IPS-11a (cell line): Measurements from ENCODE around the gene MTERF1.
"Not testable (repeated sequence)": the region's sequence is repeated elsewhere in the genome, so short reads cannot be mapped to it uniquely, and the experiment has no call there.

Experiments
- H3K4me3 ChIP-seq: one replicate; pipeline ENCODE4 v1.5.1; 2013; ENCODE audit warnings: low read depth, low read length, control low read depth

MTERF1 gene

DNA sequence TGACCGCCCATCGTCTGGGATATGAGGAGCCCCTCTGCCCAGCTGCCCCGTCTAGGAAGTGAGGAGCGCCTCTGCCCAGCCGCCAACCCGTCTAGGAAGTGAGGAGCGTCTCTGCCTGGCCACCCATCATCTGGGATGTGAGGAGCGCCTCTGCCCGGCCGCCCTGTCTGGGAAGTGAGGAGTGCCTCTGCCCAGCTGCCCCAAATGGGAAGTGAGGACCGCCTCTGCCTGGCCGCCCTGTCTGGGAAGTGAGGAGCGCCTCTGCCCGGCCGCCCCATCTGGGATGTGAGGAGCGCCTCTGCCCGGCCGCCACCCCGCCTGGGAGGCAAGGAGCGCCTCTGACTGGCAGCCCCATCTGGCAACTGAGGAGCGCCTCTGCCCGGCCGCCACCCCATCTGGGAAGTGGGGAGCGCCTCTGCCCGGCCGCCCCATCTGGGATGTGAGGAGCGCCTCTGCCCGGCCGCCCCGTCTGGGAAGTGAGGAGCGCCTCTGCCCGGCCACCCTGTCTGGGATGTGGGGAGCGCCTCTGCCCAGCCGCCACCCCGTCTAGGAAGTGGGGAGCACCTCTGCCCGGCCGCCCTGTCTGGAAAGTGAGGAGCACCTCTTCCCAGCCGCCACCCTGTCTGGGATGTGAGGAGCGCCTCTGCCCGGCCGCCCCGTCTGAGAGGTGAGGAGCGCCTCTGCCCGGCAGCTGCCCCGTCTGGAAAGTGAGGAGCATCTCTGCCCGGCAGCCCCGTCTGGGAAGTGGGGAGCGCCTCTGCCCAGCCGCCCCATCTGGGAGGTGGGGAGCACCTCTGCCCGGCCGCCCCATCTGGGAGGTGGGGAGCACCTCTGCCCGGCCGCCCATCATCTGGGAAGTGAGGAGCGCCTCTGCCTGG lies 7.1 kb upstream of the MTERF1 start:
- not testable (repeated sequence) for H3K4me3 ChIP-seq

DNA sequence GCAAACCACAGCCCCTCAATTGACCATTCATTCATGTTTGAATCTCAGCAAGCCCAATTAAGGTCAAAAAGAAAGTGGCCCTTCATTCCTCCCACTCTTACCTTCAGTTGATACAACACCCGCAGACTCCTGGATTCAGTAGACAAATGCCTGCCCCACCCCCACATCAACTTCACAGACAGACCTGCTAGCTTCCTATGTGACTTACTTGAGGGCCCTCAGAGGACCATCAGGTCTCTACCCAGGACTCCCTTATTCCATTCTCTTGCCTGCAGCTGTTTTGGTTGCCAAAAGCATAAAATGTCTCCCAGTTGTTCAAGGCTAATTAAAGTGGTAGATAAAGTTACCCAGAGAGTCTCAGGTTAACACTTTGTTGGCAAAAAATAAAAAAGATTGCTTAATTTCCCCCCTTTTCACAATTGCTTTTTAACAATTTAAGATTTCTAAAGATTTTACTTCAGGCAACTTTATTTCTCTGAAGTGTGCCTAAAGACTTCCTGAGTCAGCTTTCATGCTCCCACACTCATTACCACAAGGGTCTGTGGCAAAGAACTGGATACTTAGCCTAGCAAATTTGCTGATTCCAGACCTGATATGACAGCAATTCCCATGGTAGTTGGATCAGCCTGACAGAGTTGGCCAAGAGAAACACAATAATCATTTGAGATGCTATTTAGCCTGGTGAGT lies 3.3 kb upstream of the MTERF1 start:
- H3K4me3 ChIP-seq = no peak overlapping the region

DNA sequence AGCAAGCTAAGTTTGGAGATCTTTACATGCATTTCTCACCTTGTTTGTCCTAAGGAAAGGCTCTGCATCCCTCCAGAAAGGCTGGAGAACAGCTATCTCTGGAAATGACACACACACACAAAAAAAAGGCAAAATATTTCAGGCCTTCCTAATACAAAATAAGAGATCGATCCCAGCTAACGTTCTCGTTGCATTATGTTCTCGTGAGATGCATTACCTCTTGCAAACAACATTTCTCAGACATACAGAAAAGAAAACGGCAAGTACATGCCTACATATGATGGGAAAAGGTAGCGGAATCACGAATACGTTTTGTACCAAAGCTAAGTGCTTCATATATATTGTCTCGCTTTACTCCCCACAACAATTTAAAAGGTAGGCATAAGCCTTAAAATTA lies 488 bp downstream of the MTERF1 start:
- peak overlapping the region; percentile 76 for H3K4me3 ChIP-seq

DNA sequence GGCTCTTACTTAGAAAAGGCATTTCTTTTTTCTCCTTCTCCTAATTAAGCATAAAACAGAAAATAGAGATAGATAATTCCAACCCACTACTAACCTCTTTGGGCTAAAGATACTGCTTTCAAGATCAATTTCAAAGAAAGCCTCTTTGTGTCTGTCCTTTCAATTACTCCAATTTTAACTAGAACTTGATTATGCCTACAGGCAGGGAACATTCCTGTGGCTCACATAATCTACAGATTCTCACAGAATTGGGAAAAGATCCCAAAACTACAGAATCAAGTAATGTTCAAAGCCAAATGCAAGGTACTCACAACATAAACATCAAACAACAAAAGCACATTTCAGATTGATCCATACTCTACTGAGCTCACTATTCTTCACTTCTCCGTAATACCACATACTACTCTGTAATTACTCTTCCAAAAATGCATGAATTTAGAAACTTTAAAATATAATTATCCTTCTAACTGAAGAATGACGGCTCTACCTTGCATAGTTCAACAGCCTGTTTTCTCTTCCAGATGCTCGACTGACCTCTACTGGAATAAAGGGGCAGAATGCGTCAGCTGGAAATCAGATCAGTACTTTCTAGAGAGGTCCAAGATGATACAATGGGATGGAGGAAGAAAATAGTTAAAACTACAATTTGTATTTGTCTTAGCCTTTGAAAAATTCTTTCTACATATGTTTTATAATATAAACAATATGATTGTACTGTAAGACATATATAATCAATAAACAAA lies 3.9 kb downstream of the MTERF1 start:
- H3K4me3 ChIP-seq = no peak overlapping the region

DNA sequence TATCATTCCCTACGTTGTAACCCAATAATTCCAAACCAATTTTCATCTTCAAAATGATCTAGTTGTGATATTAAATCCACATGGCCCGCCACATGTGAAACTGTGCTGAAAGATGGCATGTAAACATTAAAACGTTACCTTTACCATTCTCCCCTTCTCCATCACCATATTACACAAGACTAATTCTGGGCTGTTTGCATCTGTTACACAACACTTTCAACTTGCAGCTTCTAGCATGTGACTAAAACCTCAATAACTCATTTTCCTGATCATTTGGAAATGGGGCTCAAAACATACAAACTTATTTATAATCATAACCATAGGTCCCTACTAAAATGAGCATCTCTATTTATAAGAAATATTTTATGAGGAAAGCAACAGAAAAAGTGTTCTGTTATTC lies 4.7 kb downstream of the MTERF1 start:
- H3K4me3 ChIP-seq = no peak overlapping the region

DNA sequence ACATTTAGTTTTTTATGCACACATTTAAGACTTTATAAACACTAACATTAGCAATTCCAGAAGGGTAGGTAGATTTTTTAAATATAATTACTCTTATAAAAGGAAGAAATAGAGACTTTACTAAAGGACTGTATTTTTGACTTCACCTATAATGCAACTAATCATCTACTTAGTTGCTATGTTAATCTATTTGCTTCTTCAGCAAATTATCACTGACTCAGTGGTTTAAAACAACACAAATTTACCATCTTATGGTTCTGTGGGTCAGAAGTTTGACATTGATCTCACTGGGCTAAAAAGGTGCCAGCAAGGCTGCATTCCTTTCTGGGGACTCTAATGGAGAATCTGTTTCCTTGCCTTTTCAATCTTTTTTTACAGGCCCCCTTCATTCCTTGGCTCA lies 7.6 kb downstream of the MTERF1 start:
- H3K4me3 ChIP-seq = no peak overlapping the region

DNA sequence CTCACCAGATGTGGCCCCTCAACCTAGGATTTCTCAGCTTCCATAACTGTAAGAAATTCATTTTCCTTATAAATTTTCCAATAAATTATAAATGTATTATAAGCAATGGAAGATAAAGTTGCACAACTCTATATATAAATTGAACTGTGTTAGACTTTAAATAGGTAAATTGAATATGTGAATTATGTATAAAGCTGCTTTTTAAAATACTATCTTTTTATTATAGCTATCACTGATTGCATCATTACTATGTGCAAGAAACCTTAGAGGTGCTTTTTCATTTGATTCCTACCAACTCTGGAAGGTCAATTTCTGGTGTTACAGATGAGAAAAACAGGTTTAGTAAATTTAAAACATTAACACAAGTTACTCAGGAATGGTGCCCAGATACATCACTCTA lies 8.4 kb downstream of the MTERF1 start:
- H3K4me3 ChIP-seq = no peak overlapping the region

DNA sequence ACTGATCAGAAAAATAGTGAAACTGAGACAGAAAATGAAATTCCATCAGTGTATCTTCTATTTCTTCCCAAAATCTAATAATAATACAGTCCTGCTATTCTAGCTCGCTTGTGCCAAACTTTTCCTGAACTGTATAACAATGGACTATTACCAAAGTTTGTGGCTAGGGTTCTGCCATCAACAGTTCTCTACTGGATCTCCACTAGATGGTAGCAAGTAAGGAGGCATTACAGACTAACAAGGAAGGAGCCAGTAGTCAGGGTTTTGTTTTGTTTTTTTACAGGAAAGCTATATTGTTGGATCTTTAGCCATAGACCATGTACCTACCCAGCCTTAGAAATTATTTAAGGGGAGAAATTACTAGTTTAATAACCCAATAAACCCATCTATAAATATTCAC lies 10.8 kb downstream of the MTERF1 start:
- H3K4me3 ChIP-seq = no peak overlapping the region

DNA sequence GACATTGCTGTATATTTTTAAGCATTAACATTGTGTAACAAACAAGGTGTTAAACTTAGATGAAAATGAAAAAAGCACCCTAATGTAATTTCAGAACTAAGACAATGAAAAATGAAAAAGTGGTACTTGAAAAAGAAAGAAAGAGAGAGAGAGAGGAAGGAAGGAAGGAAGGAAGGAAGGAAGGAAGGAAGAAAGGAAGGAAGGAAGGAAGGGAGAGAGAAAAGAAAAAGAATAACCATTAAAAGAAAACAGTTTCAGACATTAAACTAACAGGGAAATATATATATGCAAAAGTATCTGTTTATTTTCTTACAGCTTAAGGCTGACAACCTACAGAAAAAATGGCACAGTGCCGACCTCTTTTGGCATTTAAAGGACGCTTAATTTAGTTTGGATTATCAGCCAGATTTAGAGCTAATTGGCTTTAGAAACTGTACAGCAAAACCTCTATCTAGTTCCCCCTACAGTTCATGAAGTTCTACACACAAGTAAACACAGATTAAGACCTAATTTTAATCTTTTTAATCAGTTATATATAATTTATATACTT lies 13.8 kb downstream of the MTERF1 start:
- H3K4me3 ChIP-seq = no peak overlapping the region

DNA sequence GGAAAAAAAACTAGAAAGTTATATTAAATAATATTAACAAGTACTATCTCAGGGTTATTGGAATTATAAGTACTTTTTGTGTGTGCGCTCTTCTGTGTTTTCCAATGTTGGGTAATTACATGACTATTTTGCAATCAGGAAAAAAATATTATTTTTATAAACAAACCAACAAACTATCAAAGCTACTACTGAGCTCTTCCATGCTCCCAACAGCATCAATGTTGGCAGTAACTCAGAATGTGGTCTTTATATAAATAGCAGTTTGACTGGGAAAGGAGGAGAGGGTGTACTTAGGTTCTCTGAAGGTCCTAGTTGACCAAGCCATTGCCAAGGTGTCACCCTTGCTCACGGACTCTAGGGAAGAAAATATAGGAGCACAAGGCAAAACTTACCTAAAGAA lies 15.0 kb downstream of the MTERF1 start:
- H3K4me3 ChIP-seq = no peak overlapping the region

DNA sequence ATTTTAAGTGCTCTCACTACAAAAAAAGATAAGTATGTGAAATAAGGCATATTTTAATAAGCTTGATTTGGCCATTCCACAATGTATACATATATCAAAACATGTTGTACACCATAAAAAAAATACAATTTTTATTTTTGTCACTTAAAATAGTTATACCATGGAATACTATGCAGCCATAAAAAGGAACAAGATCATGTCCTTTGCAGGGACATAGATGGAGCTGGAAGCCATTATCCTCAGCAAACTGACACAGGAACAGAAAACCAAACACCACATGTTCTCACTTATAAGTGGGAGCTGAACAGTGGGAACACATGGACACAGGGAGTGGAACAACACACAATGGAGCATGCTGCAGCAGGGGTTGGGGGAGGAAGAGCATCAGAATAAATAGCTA lies 15.9 kb downstream of the MTERF1 start:
- H3K4me3 ChIP-seq = not testable (repeated sequence)

DNA sequence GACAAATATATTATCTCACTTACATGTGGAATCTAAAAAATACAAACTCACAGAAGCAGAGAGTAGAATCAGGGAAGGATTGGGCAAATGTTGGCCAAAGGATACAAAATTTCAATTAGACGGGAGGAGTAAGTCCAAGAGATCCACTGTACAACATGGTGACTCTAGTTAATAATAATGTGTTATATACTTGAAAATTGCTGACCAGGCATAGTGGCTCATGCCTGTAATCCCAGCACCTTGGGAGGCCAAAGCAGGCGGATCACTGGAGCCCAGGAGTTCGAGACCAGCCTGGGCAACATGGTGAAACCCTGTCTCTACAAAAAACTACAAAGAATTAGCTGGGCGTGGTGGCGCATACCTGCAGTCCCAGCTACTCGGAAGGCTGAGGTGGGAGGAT lies 16.4 kb downstream of the MTERF1 start:
- H3K4me3 ChIP-seq = no peak overlapping the region

DNA sequence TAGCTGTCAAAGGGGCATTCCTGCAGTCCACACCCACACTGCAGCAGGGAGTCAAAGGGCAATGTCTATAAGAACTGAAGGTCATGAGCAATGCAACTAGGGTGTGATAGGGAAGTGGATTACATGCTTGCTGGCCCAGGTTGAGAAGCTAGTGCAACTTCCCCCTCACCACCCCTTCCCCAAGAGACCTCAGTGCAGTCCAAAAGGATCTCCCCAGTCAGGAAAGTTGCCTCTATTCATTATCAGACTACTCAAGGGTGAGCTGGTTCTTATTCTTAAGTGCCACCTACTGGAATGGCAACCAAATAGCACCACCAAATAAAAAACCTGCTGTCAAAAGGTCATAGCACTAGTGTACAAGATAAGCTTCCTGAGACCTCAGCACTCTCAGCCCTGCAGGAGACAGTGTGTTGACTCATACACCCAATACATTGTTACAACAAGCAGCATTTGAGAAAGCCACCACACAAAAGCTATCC lies 28.2 kb downstream of the MTERF1 start:
- no peak overlapping the region for H3K4me3 ChIP-seq

DNA sequence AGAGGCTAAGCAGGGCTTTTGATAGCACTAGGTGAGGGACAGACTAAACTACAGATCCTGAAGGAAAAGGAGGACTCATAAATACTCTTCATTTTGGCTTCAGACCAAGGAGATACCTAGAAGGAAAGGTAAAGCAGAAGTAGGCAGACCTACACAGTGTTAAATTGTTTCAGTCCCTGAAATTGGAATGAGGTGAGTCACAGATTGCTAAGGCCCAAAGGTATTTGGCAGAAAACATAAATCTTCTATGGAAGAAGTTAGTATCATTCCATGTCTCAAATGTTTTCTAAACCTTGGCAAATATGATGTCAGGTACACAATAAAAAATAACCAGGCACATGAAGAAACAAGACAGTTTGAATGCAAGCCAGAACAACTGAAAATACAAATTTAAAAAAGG lies 30.0 kb downstream of the MTERF1 start:
- H3K4me3 ChIP-seq = no peak overlapping the region

DNA sequence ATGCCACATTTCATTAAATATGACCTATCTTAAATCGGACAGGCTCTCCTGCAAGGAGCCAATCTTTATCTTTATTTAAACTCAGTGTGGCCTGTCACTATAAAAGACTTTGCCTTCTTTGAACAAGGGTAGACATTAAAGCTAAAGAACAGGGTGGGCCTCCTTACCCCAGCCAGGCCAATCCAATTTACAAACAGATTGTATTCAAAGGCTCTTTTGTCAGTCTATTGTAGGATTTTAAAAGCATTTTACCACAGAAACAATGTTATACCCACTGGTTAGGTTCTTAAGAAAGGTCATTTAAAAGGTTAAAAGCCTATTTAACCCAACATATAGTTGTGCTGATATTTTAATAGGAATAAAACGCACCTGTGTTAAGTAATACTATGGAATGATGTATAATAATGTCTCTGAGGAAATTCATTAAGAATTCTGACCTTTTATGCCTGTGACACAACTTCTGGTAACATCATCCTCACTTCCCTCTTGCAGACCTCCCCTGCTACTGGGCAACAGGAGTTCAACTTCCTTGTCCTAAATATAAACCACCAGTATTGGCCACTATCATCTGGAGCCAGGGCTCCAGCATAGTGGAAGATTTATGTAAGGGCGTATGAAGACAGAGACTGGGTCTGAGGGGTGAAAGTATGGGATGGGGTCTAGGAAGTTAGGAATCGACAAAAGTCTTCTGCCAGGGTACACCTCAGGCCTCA lies 32.5 kb downstream of the MTERF1 start:
- no peak overlapping the region for H3K4me3 ChIP-seq

DNA sequence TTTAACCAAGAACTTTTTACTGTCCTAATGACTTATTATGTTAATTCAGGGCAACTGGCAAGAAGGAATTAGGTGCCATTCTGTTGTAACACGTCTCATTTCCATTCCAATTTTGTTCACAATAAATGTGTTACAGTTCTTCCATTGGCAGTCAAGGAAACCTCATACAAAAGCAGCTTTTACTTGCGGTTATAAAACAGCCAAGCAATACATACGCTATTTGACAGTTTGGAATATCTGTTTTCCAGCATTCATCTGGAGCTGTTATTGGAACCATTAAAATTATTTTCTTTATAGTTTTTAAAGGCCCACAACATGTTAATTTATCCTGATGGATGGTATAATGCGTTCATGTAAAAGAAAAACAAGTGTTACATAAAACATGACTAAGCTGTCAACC lies 33.3 kb downstream of the MTERF1 start:
- no peak overlapping the region for H3K4me3 ChIP-seq

DNA sequence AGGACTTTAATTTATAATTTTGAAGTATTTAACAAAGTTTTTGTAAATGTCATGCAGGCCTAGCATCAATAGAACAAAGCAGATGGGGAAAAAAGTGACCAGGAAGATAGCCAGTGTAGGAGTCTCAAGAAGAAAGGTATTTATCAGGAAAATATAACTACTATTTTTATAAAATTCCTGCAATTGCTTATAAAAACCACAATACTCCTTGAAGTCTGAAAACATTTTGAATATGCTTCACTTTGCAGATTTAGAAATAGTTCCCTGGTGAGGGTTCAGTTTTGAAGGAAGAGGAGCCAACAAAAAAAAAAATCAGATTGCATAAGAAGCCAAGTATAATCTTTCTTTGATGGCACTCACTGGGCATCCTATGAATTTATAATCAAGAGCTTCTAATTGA lies 34.1 kb downstream of the MTERF1 start:
- no peak overlapping the region for H3K4me3 ChIP-seq

DNA sequence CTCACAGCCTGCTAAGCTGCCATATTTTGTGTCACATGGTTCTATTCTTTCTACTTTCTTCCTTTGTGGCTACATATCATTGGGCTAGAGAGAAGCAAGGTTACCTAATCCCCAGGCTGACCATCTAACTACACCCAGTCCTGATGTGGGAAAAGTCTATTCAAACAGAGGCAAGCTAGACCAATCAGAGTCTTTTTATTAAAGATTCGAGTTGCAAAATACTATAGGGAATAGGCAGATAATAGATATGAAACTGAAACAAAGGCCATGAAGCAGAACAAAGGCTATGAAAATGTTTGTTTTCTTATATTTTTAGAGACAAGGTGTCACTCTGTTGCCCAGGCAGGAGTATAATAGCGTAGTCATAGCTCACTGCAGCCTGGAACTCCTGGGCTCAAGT lies 36.7 kb downstream of the MTERF1 start:
- H3K4me3 ChIP-seq = no peak overlapping the region

DNA sequence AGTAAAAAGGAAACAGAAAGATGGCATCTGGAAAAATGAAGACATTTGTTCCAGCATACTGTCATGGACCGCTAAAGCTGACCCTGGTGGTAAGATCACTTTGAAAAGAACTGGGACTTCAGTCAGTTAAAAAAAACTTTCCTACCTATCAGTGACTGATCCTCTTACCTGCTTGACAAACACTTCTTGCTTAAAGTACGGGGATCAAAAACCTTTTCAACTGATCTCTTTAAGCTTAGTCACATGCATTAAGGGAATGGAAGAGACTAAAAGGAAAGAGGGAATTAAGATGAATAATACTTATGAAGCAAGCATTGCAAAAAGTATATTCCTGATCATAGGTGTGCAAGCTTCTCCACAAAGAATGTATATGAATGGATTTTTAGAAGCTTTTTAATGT lies 42.1 kb downstream of the MTERF1 start:
- H3K4me3 ChIP-seq = no peak overlapping the region

DNA sequence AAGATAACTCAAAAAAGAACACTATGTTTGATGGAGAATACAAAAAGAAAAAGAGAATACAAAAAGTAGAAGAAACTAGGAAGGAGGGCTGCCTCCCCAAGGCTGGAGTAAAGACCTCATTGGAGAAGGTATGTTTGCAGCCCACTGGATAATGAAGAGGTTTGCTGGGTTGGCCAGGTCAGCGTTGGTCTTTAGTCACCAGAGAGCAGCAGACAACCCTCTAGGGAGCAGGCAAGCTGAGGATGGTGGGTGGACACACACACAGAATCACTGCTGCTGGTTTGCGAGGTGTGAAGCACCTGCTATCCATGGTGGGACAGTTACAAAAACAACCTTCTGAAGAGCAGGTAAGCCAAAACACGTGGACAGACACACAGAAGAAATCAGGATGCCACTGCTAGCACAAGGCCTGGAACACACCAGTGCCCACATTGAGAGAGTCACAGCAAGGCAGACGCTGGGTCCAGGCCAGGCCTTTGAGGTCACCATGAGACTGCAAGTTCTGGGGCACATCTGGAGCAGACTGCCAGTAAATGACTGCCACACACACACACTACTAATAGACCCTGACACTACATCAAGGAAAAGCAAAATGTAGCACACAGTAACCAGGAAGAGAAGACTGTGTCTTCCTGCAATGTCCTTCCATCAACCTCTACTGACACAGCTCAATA lies 43.0 kb downstream of the MTERF1 start:
- H3K4me3 ChIP-seq = no peak overlapping the region
